Subcutaneous adipose tissue (tissue), 4 donors: ENCODE data around the gene FLRT2. TPM values are rescaled to one million over a fixed set of nuclear protein-coding genes. Genes with fewer than 3 reads are reported as not detected.

Source experiments
- total RNA-seq, 4 donors: library from RNA; depleted of rRNA; stranded (reverse); fragments of >200 nt; gene quantifications; one replicate each; pipeline ENCODE4 v1.1.0, GENCODE V29; 2016
- TF ChIP-seq, protein P1 (sequence below): fragments of 450-650 bp; IDR thresholded peaks from one replicate; pipeline ENCODE4 v1.5.1; 2016; ENCODE audit warnings: low read depth, mild to moderate bottlenecking, control low read depth, antibody characterized with exemption, moderate library complexity

FLRT2 gene
- total RNA-seq, 4 donors from 2014 or later = 8.4 to 77.8 (median 19.1) TPM

DNA sequence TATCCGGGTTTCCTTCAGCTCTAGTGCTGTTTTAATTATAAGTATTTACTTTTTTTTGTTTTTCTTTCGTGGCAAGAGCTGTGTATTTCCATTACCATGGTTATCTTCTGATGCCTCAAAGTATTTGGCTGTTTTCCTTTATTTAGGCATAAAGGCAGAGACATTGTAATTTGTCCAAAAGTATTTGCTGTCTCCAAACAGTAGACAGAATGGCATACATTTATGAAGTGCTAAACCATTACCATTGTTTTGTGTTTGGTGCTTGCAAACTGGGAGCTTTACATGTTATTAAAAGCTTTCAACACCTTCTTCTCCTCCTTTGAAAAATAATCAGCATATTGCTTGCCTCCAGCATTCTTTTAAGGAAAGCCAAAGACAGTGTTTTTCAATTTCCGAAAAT lies 46.3 kb downstream of the FLRT2 start:
- TF ChIP-seq, protein P1, sequence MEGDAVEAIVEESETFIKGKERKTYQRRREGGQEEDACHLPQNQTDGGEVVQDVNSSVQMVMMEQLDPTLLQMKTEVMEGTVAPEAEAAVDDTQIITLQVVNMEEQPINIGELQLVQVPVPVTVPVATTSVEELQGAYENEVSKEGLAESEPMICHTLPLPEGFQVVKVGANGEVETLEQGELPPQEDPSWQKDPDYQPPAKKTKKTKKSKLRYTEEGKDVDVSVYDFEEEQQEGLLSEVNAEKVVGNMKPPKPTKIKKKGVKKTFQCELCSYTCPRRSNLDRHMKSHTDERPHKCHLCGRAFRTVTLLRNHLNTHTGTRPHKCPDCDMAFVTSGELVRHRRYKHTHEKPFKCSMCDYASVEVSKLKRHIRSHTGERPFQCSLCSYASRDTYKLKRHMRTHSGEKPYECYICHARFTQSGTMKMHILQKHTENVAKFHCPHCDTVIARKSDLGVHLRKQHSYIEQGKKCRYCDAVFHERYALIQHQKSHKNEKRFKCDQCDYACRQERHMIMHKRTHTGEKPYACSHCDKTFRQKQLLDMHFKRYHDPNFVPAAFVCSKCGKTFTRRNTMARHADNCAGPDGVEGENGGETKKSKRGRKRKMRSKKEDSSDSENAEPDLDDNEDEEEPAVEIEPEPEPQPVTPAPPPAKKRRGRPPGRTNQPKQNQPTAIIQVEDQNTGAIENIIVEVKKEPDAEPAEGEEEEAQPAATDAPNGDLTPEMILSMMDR = no peak

DNA sequence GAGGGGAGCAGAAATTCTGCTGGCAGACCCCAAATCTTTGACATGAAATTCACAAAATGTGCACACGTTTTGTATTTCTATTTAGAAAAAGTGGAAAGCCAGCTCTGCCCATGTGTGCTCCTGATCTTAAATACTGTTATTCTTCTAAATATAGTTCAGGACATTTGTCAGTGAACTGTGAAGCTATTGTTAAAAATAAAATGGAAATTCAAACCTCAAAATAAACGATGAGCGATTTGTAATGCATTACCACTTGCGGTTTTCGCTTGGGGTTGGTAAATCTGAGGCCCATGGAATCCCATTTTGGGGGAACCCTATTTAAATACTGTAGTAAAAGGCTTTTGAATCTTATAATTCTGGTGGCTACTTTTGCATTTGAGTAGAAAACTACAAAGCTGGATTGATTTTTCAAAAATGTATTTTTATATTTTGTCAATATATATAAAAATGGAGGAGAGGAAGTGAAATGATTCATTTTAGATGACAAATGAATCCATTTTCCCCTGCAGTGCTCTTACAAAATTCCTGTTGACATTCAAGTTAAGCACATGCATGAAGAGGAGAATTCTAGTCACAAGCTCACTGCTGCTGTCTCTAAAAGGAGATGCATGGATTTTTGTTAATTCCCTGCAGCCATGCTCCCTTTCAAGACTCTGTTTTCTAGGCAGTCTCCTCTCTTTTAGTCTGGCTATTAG lies 47.1 kb downstream of the FLRT2 start:
- TF ChIP-seq, protein P1 = no peak

DNA sequence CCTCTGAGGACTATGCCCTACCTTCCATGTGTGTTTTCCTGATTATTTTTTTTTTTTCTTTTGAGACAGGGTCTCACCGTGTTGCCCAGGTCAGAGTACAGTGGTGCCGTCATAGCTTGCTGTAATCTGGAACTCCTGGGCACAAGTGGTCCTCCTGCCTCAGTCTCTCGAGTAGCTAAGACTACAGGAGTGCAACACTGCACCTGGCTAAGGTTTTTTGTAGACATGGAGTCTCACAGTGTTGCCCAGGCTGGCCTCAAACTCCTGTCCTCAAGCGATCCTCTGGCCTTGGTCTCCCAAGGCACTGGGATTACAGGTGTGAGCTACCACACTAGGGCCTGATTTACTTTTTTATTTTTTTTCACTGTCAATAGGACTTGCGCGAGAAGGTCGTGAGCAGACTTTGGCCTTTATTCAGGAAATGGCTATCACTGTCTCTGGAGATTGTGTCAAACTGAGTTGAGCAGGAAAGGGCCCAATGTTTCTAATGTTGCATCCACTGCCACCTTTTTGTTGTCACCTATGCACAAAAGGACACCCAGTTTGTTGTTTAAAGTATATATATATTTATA lies 47.7 kb downstream of the FLRT2 start:
- TF ChIP-seq, protein P1 = no peak

DNA sequence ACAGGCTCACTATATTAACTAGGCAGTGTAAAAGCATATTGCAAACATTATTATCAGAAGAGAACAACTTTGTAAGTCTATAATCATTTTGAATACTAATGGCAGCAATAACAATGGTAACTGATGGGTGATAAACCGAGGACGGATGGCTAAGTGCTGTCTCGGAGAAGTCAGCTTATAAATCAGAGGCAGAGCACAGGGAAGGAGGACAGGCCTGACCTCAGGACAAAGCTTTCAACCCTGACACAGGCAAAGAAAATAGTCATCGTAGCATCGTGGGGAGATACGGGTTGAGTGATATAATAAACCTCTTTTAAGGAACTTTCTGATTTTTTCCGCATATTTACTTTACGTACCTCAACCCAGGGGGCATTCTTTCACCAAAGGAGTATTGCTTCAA lies 48.4 kb downstream of the FLRT2 start:
- TF ChIP-seq, protein P1 = no peak

DNA sequence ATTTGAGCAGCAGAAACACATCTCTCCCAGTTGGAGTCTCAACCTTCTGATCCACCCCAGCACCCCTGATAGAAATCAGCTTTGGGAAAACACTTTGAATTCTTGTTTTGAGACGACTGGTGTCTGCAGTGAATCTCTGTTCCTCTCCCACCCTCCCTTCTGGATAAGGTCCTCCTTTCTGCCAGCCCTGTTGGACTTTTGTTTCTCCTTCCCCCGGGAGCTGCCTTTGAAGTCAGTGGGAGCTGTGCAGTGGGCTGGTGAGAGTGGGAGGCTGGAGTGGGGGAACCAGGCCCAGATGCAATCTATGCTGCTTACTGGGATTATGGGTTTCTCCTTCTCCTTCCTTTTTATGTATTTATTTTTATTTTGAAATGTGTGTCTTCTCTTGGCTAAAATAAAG lies 49.0 kb downstream of the FLRT2 start:
- TF ChIP-seq, protein P1 = no peak

DNA sequence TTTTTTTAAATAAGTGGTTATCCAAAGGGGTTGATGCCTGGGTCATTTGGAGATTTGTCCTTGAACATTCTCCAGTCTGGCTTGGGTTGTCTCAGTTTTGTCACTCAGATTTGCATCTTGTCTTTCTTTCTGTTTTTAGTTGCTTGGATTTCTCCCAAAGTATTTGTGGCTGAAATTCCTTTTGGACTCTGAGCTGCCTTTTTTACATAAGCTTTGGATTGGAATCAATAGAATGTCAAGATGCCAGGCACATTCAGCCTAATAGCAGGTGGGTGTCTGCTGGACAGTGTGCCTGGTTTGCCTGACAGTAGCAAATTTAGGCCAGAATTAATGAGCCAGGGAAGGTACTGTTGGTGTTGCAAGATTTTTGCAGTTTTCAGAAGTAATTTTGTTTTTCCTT lies 50.0 kb downstream of the FLRT2 start:
- TF ChIP-seq, protein P1 = no peak

DNA sequence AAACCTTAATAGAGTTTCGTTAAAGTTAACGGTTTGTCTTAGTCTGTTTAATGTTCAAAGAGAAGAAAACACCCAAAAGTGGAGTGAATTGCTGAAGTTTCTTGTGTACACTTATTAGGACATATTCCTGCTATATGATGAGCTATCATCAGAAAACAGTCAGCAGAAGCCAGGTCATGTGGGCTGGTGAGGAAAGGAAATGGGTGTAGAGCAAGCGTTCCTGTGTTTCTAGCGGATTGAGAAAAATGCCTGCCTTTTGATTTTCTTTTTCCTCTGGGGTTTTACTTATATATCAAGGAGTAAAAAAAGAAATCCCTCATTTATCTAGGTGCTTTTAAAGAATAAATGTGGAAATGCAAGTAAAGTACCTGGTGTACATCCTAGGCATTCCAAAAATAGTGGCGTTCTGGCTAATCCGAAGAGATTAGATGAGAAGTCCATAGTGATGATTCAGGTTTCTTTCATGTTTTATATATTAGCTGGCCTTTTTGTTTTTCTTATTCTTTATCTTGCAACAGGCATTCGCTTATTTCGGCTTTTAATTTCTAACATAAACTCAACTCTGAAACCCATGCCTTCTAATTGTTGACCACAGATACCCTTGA lies 50.7 kb downstream of the FLRT2 start:
- TF ChIP-seq, protein P1 = no peak
